RPMI7951 (cell line): ENCODE measurements around the gene AKTIP. TPM values are rescaled to one million over a fixed set of nuclear protein-coding genes. Genes with fewer than 3 reads are reported as not detected.
A peak's percentile ranks its signal among the peaks of the same experiment; 100 is the strongest.

ENCODE experiments used
- DNase-seq: peaks from one replicate; pipeline ENCODE4 v3.0.0-alpha.2; 2012; ENCODE audit warnings: low read depth
- total RNA-seq: library from RNA; depleted of rRNA; stranded (reverse); fragments of >200 nt; shearing (Covaris generic); gene quantifications from 2 replicates; pipeline ENCODE4 v1.2.3, GENCODE V29; 2014; rRNA removed

The AKTIP gene
- total RNA-seq, 1 experiment from 2014 or later: 24.3 TPM

DNA sequence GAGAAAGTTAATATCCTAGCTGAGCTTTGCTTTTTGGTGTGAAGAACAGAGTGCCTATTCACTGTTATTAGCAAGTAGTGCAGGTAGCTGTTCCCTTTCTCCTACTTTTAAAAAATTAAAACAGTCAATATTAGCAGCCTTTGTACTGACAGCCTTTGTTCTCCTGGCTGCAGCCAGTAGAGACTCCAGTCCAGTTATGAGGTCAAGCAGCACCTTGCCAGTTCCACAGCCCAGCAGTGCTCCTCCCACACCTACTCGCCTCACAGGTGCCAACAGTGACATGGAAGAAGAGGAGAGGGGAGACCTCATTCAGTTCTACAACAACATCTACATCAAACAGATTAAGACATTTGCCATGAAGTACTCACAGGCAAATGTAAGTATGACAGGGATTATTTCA, 22.6 kb downstream of the AKTIP start:
- DNase-seq: no peak

DNA sequence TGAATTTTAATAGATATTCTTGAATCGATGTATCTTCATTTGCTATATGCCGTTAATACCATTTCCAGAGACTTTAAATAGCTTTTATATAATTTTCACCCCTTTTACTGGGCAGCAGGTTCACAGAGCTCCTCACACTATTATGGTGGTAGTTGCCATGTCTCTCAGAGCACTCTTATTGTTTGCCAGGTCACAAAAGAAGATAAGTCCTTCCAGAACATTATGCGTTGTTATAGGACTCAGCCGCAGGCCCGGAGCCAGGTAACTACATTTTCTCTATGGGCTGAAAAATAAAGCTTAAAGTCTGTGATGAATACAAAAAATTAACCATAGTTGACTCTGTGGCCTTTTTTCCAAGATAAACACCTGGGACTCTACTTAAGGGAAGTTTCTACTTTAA, 24.0 kb downstream of the AKTIP start:
- DNase-seq: no peak

DNA sequence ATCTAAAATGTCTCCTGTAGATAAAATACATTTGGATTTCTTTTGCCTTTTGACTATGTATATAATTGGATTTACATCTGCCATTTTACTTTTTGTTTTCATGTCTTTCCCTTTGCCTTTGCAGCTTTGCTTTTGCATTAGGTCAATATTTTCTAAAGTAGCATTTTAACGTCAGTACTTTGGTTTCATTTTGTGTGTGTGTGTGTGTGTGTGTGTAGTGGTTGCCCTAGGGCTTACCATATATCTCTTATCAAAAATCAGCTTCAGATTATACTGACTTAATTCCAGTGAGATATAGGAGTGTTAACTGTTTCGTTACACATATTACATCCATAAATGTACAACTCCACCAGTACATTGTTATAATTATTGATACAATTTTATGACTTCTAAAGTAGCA, 26.1 kb downstream of the AKTIP start:
- no peak for DNase-seq

DNA sequence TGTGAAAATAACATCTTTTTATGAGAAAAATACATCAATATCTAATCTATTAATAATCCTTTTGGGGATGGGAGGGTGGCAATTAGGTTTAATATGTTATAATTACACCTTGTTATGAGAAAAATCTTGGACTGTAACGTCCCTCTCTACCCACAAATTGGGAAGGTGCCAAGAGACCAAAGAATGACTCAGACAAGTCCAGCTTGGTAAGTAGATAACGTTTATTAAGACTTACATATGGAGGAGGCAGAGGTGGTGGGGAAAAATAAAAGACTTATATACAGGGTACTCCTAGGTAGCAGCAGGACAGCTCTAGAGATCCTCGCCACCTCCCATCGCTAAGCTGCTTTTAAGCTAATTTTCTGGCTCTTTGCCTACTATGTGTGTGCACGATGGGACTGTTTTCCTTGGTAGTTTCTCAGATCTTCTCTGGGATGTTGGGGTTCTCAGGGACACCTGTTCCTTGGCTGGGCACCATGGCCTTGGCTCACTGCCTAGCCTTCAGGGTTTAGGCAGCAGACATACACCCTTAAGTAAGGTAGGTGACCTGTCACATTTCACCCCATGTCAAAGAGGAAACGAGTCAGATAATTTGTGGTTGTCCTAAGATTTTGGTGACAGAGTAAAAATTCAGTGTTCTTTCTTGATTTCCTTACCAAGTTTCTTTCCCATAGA, 37.3 kb downstream of the AKTIP start:
- peak; percentile 80 for DNase-seq

DNA sequence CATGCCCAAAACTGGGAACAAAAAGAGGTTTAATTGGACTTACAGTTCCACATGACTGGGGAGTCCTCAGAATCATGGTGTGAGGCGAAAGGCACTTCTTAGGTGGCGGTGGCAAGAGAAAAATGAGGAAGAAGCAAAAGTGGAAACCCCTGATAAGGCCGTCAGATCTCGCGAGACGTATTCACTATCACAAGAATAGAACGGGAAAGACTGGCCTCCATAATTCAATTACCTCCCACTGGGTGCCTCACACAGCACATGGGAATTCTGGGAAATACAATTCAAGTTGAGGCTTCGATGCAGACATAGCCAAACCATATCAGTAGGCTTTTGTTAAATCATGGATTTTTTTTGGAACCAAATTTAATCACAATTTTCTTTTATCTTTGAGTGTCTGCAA, 44.4 kb downstream of the AKTIP start:
- no peak for DNase-seq

DNA sequence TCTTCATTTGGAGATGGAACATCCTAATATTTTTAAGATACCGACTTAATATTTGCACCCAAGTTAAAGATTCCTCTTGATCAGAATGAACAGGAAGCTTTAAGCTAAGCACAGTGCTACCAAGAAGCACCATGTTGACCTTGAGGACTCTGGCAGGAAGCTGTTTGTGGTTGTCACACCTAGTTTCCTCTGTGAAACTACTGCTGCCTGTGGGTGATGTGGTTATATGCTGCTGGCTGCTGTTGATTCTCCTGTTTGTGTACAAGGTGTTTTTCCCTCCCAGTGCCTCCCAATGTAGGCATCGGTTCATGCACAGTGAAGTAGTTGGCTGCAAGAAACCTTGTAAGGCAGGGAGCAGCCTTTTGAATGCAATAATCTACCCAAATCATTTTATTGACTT, 45.3 kb downstream of the AKTIP start:
- no peak for DNase-seq

DNA sequence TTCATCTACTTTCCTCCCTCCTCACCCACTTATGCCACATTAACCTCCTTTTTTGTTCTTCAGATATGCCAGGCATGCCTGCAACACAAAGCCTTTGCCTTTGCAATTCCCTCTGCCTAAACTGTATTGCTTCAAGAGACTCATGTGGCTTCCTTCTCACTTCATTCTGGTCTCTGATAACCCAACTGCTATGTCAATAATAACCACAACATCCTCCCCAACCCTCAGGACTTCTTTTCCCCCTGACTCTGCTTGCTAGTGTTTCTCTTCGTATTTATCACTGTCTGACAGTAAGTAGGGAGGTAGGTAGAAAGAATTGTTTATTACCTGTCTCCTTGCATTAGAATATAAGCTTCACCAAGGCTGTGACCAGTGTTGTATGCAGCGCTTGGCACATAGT, 46.4 kb downstream of the AKTIP start:
- no peak for DNase-seq

DNA sequence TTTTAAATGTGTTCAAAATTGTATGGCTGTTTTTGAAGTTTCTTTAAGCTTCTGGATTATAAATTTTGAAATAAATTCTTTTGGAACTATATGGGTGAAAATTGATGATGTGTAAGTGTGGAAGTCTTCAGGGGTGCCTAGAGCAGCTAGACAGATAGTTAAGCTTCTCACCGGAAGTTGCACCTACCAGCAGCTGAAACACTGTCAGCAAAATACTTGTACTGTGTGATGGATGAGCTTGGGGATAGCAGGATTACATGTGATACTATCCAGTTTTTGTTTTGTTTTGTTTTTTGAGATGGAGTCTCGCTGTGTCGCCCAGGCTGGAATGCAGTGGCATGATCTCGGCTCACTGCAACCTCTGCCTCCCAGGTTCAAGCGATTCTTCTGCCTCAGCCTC, 49.1 kb downstream of the AKTIP start:
- DNase-seq: no peak

DNA sequence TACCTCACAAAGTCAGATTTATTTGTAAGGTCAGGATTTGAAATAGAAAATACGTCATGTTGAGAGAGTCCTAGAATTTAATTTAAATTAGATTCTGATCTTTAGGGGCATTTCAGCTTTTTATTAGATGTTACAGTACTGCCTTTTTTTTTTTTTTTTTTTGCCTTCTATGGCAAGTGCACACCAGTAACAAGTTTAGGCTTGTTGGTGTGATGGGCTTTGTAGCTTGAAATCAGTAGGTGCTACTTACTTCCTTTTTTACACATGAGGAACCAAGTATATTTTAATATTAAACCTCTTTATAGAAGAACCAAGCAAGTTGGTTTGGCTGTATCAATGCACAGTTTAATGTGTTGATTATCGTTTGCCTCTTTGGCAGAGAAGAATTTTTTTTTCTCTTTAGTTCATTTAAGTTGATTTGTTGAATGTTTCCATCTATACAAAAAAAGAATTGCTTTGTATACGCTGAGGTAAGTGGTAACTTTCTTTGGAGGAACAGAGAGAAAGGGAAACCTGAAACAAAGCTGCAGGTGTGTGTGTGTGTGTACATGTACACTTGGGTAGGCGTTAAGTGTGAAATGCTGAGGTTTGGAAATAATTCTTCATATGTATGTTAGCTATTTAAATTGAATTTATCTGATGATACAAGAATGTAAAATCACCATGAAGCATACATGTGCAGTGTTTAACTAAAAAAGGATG, 53.0 kb downstream of the AKTIP start:
- no peak for DNase-seq

DNA sequence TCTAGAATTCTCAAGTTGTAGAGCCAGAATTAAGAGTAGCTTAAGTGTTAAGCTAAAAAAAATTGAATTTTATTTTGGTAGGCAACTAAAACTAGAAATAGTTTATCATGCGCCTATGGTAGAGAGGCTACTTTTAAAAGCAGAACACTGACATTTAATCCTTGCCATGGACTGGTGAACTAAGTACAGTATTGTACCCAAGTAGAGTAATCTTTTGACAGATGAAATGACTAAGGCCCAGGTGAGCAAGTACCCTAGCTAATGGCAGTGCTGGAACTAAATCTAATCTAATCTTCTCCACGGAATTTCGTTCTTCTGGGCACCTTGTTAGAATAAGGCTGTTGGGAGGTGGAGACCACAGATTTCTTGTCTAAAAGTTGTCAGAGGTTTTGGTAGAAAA, 56.9 kb downstream of the AKTIP start:
- no peak for DNase-seq

DNA sequence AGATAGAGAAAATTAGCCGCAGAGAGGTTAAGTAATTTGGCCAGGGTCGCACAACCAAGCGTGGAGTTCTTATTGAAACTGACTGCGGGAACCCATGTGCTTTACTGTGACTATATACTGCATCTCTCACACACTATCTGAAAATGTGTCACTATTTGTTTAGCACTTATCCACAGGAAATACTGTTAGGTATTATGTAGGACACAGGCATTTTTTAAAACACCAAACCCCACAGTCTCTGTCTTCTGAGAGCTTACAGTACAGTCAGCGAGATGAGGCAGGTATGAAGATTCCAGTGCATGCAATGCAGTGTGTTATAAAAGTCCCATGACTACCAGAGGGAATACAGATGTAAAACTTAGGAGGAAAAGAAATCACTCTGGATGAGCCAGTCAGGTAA, 57.5 kb downstream of the AKTIP start:
- no peak for DNase-seq

Other genes starting within 250 kb of the AKTIP start
- 35.3 and 43.1 TPM in 2 replicates for gene RBL2, start 68.7 kb downstream of the AKTIP start, total RNA-seq
- gene RPGRIP1L, start 200.7 kb upstream of the AKTIP start, total RNA-seq: 14.7 and 15.9 TPM in 2 replicates
- gene FTO, start 200.9 kb upstream of the AKTIP start, total RNA-seq: 81.4 and 90.0 TPM in 2 replicates